A673 (cell line): ENCODE results near the gene GAL3ST2.

Source experiments
- CTCF ChIP-seq: fragments of 300-800, 200-600 bp; sonication (generic); conservative IDR thresholded peaks from 2 replicates; pipeline ENCODE4 v1.5.1; 2017; ENCODE audit warnings: low read depth, mild to moderate bottlenecking, antibody characterized with exemption, low read length, moderate library complexity, mixed read lengths
- EZH2 ChIP-seq: fragments of 200-600 bp; sonication (generic); IDR thresholded peaks from 2 replicates; pipeline ENCODE4 v1.6.1; 2017; ENCODE audit warnings: borderline replicate concordance, low read depth, mild to moderate bottlenecking, mixed read lengths, antibody characterized with exemption, low read length; ENCODE audit not compliant: poor library complexity, severe bottlenecking

- no peak for TF ChIP-seq CTCF
- no peak for TF ChIP-seq EZH2
Observed at GRCh38 chr2:241811201-241811951, 34.8 kb downstream of the GAL3ST2 start.
